ENCODE results near the gene CDKAL1.

DNA sequence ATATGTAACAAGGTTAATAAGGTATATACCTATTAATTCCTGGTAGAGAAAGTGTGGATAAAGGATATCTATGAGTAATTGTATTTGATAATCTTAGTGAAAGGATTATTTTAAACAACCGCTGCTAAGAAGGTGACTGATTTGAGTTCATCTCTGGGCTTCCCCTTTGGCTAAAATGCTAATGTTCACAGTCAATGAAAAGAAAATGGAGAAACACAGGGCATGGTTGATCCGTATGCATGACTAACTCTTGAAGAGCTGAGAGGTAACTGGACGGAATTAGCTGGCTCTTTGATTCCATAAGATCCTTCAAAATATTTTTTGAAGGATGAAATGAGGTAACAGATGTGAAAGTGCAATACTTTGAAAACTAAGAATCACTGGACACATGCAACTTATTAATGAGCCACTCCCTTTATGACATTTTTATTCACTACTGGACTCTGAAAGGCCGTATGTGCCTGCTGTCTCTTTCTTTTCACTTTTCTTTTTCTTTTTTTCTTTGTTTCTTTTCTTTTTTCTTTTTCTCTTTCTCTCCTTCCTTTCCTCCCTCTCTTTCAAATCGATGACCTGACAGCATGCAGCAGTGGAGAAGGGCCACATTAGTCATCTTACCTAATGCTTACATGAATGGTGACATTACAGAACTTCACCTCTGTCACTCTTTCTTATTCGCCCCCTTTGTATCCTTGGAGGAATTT is 464.6 kb downstream of the CDKAL1 start:
- TF ChIP-seq CTCF (IDR thresholded peaks at IDR 0.05): no peak
- TF ChIP-seq POLR2A (IDR thresholded peaks at IDR 0.05): no peak
